Measurements from ENCODE around the gene NEDD4L.

The NEDD4L gene

DNA sequence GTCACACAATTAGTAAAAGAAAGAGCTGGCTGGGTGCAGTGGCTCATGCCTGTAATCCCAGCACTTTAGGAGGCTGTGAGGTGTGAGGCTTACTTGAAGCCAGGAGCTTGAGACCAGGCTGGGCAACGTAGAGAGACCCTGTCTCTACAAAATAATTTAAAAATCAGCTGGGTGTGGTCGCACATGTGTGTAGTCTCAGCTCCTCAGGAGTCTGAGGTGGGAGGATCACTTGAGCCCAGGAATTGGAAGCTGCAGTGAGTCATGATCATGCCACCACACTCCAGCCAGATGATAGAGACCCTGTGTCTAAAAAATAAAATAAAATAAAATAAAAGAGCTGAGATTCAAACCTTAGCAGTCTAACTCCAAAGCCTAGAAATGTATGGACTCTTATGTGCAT, 39.0 kb upstream of the NEDD4L start:
- Mint-ChIP-seq H3K27me3 (ENCODE audit: low read depth, poor library complexity) (peaks cover 18% of the 10 kb centered on the region), H3K36me3 (ENCODE audit: low read depth) (no peaks in the 10 kb centered on the region), H3K9me3 (no peaks in the 10 kb centered on the region), H3K4me3 (no peak overlapping the region), H3K4me1 (peaks cover 9% of the 10 kb centered on the region), H3K27ac (no peak overlapping the region)
- TF ChIP-seq, protein P1, sequence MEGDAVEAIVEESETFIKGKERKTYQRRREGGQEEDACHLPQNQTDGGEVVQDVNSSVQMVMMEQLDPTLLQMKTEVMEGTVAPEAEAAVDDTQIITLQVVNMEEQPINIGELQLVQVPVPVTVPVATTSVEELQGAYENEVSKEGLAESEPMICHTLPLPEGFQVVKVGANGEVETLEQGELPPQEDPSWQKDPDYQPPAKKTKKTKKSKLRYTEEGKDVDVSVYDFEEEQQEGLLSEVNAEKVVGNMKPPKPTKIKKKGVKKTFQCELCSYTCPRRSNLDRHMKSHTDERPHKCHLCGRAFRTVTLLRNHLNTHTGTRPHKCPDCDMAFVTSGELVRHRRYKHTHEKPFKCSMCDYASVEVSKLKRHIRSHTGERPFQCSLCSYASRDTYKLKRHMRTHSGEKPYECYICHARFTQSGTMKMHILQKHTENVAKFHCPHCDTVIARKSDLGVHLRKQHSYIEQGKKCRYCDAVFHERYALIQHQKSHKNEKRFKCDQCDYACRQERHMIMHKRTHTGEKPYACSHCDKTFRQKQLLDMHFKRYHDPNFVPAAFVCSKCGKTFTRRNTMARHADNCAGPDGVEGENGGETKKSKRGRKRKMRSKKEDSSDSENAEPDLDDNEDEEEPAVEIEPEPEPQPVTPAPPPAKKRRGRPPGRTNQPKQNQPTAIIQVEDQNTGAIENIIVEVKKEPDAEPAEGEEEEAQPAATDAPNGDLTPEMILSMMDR (IDR thresholded peaks at IDR 0.05): no peak
- no peak for DNase-seq

DNA sequence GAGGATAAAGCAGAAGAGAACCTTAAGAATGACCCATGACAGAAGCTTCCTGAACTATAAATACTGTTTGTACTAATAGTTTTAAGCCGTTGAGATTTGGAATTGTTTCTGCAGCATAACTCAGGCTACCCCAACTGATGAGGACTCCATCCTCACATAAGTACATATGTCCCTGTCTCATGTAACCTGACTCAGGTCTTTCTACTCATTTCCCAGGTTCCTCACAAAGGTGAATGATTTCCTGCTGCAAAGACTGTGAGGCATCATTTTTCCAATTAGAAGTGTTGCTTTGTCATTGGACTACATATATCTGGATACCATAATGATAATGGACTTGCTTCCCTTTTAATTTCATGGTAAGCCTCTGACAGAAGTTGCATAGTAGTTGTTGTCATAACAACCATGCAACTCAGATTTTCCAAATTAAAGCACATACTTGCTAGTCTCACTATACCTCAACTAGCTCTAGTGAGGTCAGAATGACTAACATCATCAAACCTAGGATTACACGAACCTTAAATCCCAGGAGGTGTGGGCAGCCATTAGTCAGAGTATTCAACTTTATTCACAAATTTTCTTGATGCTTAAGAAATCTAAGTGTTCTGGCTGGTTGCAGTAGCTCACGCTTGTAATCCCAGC, 38.0 kb upstream of the NEDD4L start:
- no peak for DNase-seq

DNA sequence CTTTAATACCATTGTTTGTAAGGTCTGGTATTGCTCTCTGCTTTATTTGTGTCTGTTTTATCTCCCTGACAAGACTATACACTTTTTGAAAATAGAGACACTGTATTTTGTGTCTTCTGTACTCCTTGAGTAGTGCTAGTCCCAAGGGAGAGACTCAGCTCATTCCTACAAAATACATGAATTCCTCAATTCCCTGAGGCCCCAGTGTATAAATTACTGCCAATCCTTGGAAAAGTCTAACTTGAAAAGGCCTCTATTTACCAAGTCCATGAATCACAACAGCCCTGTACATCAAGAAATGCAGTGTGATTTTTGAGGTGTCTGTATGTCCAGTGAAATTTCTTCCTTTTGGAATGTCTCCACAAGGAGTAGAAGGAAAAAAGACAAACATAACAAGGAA, 34.9 kb upstream of the NEDD4L start:
- H3K27ac Mint-ChIP-seq: no peak overlapping the region
- no peak overlapping the region for H3K4me3 Mint-ChIP-seq
- TF ChIP-seq, protein P1 (IDR thresholded peaks at IDR 0.05): no peak
- H3K4me1 Mint-ChIP-seq: peaks cover 9% of the 10 kb centered on the region
- no peaks in the 10 kb centered on the region for H3K36me3 Mint-ChIP-seq (ENCODE audit: low read depth)
- no peaks in the 10 kb centered on the region for H3K9me3 Mint-ChIP-seq
- H3K27me3 Mint-ChIP-seq (ENCODE audit: low read depth, poor library complexity): peaks cover 10% of the 10 kb centered on the region
- DNase-seq: no peak

More for the DNA sequence above, 38.0 kb upstream of the NEDD4L start:
- no peak overlapping the region for H3K27ac Mint-ChIP-seq
- TF ChIP-seq, protein P1 (IDR thresholded peaks at IDR 0.05): no peak
- H3K36me3 Mint-ChIP-seq (ENCODE audit: low read depth): no peaks in the 10 kb centered on the region
- H3K4me1 Mint-ChIP-seq: peaks cover 9% of the 10 kb centered on the region
- no peaks in the 10 kb centered on the region for H3K9me3 Mint-ChIP-seq
- peaks cover 18% of the 10 kb centered on the region for H3K27me3 Mint-ChIP-seq (ENCODE audit: low read depth, poor library complexity)
- no peak overlapping the region for H3K4me3 Mint-ChIP-seq

DNA sequence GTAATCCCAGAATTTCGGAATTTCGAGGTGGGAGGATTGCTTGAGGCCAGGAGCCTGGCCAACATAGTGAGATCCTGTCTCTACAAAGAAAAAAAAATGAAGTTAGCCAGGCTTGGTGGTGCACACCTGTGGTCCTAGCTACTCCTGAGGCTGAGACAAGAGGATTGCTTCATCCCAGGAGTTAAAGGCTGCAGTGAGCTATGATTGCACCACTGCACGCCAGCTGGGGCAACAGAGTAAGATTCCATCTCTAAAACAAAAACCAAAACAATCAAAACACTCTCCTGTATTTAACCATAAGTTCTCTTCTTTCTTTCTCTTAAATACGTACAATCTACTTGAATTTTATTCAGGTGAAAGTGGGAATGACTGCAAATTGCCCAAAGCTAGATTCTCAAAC, 33.8 kb upstream of the NEDD4L start:
- TF ChIP-seq, protein P1 (IDR thresholded peaks at IDR 0.05): no peak
- no peak for DNase-seq
- Mint-ChIP-seq H3K36me3 (ENCODE audit: low read depth) (no peaks in the 10 kb centered on the region), H3K4me1 (peaks cover 9% of the 10 kb centered on the region), H3K27ac (no peak overlapping the region), H3K9me3 (peaks cover 3% of the 10 kb centered on the region), H3K4me3 (no peak overlapping the region), H3K27me3 (ENCODE audit: low read depth, poor library complexity) (peaks cover 6% of the 10 kb centered on the region)

DNA sequence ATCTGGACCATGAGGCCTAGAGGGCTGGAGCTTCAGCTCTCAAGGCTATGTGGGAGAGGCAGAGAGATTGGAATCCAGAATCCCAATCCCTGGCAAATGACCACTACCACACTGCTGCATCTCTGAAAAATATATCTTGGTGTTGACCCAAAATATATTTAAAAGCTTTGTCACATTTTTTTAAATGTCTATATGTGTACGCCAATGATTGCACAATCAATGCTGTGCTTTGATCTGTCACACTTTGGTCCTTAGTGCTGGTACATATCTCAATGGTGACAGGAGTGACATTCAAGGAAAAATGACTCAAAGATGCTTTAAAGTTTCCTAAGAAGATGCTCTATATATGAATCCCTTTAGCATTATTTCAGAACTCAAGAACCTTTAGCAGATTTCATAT, 31.7 kb upstream of the NEDD4L start:
- TF ChIP-seq, protein P1 (IDR thresholded peaks at IDR 0.05): no peak
- Mint-ChIP-seq H3K4me3 (no peak overlapping the region), H3K36me3 (ENCODE audit: low read depth) (peaks cover 7% of the 10 kb centered on the region), H3K27ac (no peak overlapping the region), H3K4me1 (peaks cover 9% of the 10 kb centered on the region), H3K27me3 (ENCODE audit: low read depth, poor library complexity) (peaks cover 3% of the 10 kb centered on the region), H3K9me3 (peaks cover 22% of the 10 kb centered on the region)
- no peak for DNase-seq

Measured in nephron progenitor cell (in vitro differentiated cells).